Smooth muscle cell (in vitro differentiated cells): Measurements from ENCODE around the gene GRIN2A. TPM values are rescaled to one million over a fixed set of nuclear protein-coding genes. Genes with fewer than 3 reads are reported as not detected.

ENCODE experiments used
- DNase-seq: peaks from one replicate; lab custom pipeline; 2025; ENCODE audit not compliant: unreplicated experiment; lab: John Stamatoyannopoulos, UW
- H2AFZ ChIP-seq: fragments of 200-600 bp; sonication (generic); 2 replicates; pipeline ENCODE4 v1.6.0; 2016; ENCODE audit warnings: antibody characterized with exemption, low read depth, mild to moderate bottlenecking
- H3F3A ChIP-seq: fragments of 200-600 bp; sonication (generic); 2 replicates; pipeline ENCODE4 v1.6.0; 2017; ENCODE audit warnings: antibody characterized with exemption, low read depth
- H3K27ac ChIP-seq: fragments of 200-600 bp; sonication (generic); 2 replicates; pipeline ENCODE4 v1.5.1; 2016; ENCODE audit warnings: low read depth, mild to moderate bottlenecking
- H3K27me3 ChIP-seq: fragments of 200-600 bp; sonication (generic); 2 replicates; pipeline ENCODE4 v1.6.1; 2016; ENCODE audit warnings: low read depth, mild to moderate bottlenecking
- H3K36me3 ChIP-seq: fragments of 200-600 bp; sonication (generic); 2 replicates; pipeline ENCODE4 v1.5.1; 2016; ENCODE audit warnings: low read depth
- H3K4me1 ChIP-seq: fragments of 200-600 bp; sonication (generic); 2 replicates; pipeline ENCODE4 v1.5.1; 2016; ENCODE audit warnings: low read depth
- H3K4me2 ChIP-seq: fragments of 200-600 bp; sonication (generic); 2 replicates; pipeline ENCODE4 v1.6.0; 2016; ENCODE audit warnings: mild to moderate bottlenecking
- H3K4me3 ChIP-seq: fragments of 200-600 bp; sonication (generic); 2 replicates; pipeline ENCODE4 v1.5.1; 2016; ENCODE audit warnings: mild to moderate bottlenecking
- H3K79me2 ChIP-seq: fragments of 200-600 bp; sonication (generic); 2 replicates; pipeline ENCODE4 v1.6.0; 2016; ENCODE audit warnings: low read depth, mild to moderate bottlenecking
- H3K9ac ChIP-seq: fragments of 200-600 bp; sonication (generic); 2 replicates; pipeline ENCODE4 v1.6.0; 2016; ENCODE audit warnings: low read depth
- H3K9me3 ChIP-seq: fragments of 200-600 bp; sonication (generic); replicated peaks from 2 replicates; pipeline ENCODE4 v1.5.1; 2016; ENCODE audit warnings: low read depth
- H4K20me1 ChIP-seq: fragments of 200-600 bp; sonication (generic); 2 replicates; pipeline ENCODE4 v1.6.0; 2016; ENCODE audit warnings: low read depth
- WGBS: methylation state at CpG from one replicate; pipeline ENCODE4 v1.1.7; 2016; ENCODE audit warnings: low lambda C conversion rate; 5-methylcytosine and 5-hydroxymethylcytosine counted together
- polyA plus RNA-seq: library from polyadenylated mRNA; unstranded; fragments of >200 nt; fragmentation: Nextera tagmentation; extraction: Ambion mirVana; gene quantifications from 2 replicates; pipeline ENCODE4 v1.2.1, GENCODE V29; 2016
- total RNA-seq: library from RNA; depleted of rRNA; stranded (reverse); fragments of >200 nt; gene quantifications from 2 replicates; pipeline ENCODE4 v1.2.3, GENCODE V29; 2014
- TF ChIP-seq, protein P1 (sequence below): fragments of 200-600 bp; sonication (generic); IDR thresholded peaks from 2 replicates; pipeline ENCODE4 v1.5.1; 2017; ENCODE audit warnings: borderline replicate concordance, mild to moderate bottlenecking, antibody characterized with exemption; ENCODE audit not compliant: insufficient read depth, poor library complexity, severe bottlenecking

The GRIN2A gene
- total and polyA plus RNA-seq, 2 experiments from 2014 or later, result 0.02 to 0.13 TPM

- H3K4me2 ChIP-seq, result no peak overlapping the region
- no peak overlapping the region for H2AFZ ChIP-seq
- no peaks in the 10 kb centered on the region for H3K4me1 ChIP-seq
- H4K20me1 ChIP-seq, result no peaks in the 10 kb centered on the region
- no peak for DNase-seq
- H3K79me2 ChIP-seq, result no peaks in the 10 kb centered on the region
- no peaks in the 10 kb centered on the region for H3K9me3 ChIP-seq
- TF ChIP-seq, protein P1, sequence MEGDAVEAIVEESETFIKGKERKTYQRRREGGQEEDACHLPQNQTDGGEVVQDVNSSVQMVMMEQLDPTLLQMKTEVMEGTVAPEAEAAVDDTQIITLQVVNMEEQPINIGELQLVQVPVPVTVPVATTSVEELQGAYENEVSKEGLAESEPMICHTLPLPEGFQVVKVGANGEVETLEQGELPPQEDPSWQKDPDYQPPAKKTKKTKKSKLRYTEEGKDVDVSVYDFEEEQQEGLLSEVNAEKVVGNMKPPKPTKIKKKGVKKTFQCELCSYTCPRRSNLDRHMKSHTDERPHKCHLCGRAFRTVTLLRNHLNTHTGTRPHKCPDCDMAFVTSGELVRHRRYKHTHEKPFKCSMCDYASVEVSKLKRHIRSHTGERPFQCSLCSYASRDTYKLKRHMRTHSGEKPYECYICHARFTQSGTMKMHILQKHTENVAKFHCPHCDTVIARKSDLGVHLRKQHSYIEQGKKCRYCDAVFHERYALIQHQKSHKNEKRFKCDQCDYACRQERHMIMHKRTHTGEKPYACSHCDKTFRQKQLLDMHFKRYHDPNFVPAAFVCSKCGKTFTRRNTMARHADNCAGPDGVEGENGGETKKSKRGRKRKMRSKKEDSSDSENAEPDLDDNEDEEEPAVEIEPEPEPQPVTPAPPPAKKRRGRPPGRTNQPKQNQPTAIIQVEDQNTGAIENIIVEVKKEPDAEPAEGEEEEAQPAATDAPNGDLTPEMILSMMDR, result no peak
- no peak overlapping the region for H3K4me3 ChIP-seq
- no peak overlapping the region for H3K27ac ChIP-seq
- no peaks in the 10 kb centered on the region for H3F3A ChIP-seq
- no peaks in the 10 kb centered on the region for H3K27me3 ChIP-seq
- no peak overlapping the region for H3K9ac ChIP-seq
- no peaks in the 10 kb centered on the region for H3K36me3 ChIP-seq
Observed at GRCh38 chr16:10098991-10099390, 83.2 kb downstream of the GRIN2A start.

DNA sequence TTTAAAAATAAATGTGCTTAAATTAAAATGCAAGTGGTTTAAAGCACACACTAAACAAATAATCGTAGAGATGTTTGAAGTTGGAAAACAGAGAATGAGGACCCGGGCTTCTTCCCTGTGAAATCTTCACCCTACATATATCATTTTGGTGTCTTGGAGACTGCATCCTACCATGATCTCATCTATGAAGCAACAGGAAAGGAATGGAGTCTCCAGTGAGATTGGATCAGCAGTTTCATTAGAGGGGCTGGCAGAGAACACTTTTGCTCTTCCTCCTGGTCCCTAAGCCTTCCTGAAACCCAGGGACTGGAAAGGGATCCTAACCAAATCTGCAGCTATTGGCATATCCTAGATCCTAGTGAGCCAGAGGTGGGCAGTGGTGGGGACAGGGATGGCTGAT, 85.0 kb downstream of the GRIN2A start:
- Histone ChIP-seq H3K9ac (no peak overlapping the region), H3K4me2 (no peak overlapping the region), H3K27ac (no peak overlapping the region), H4K20me1 (no peaks in the 10 kb centered on the region), H3K9me3 (no peaks in the 10 kb centered on the region), H3K79me2 (no peaks in the 10 kb centered on the region), H3K27me3 (no peaks in the 10 kb centered on the region), H3K36me3 (no peaks in the 10 kb centered on the region), H3K4me3 (no peak overlapping the region), H3K4me1 (no peaks in the 10 kb centered on the region), H3F3A (no peaks in the 10 kb centered on the region), H2AFZ (no peak overlapping the region)
- WGBS, result 79% methylated on average over 2 of the region's 2 CpGs
- TF ChIP-seq, protein P1, result no peak
- no peak for DNase-seq

GRCh38 chr16:10093576-10093975, 88.7 kb downstream of the GRIN2A start:
- no peaks in the 10 kb centered on the region for H3K79me2 ChIP-seq
- H3K4me2 ChIP-seq, result no peak overlapping the region
- H3K9ac ChIP-seq, result no peak overlapping the region
- no peak overlapping the region for H2AFZ ChIP-seq
- no peaks in the 10 kb centered on the region for H3K9me3 ChIP-seq
- 82% methylated on average over 8 of the region's 8 CpGs for WGBS
- no peak overlapping the region for H3K27ac ChIP-seq
- H3K4me3 ChIP-seq, result no peak overlapping the region
- H3K4me1 ChIP-seq, result no peaks in the 10 kb centered on the region
- H3K27me3 ChIP-seq, result no peaks in the 10 kb centered on the region
- TF ChIP-seq, protein P1, result no peak
- H3K36me3 ChIP-seq, result no peaks in the 10 kb centered on the region
- H4K20me1 ChIP-seq, result no peaks in the 10 kb centered on the region
- no peaks in the 10 kb centered on the region for H3F3A ChIP-seq
- no peak for DNase-seq

DNA sequence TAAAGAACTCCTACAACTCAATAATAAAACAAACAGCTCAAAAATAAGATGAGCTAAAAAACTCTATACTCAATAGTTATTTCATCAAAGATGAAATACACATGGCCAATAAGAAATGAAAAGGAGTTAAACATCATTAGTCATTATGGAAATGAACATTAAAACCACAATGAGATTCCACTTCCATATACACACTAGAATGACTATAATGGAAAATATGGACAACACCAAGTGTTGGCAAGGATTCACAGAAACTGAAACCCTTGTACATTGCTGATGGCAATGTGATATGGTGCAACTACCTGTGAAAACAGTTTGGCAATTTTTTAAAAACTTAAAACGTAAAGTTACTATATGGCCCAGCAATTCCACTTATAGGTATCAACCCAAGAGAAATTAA, 91.4 kb downstream of the GRIN2A start:
- DNase-seq, result no peak
- TF ChIP-seq, protein P1, result no peak
- no peak overlapping the region for H3K9ac ChIP-seq
- H3K36me3 ChIP-seq, result no peaks in the 10 kb centered on the region
- no peaks in the 10 kb centered on the region for H3F3A ChIP-seq
- no peaks in the 10 kb centered on the region for H3K79me2 ChIP-seq
- no peak overlapping the region for H3K27ac ChIP-seq
- no peaks in the 10 kb centered on the region for H3K27me3 ChIP-seq
- no peak overlapping the region for H3K4me2 ChIP-seq
- H3K9me3 ChIP-seq, result no peaks in the 10 kb centered on the region
- H3K4me1 ChIP-seq, result no peaks in the 10 kb centered on the region
- no peak overlapping the region for H2AFZ ChIP-seq
- no peaks in the 10 kb centered on the region for H4K20me1 ChIP-seq
- H3K4me3 ChIP-seq, result no peak overlapping the region
- 88% methylated on average over 1 of the region's 1 CpG for WGBS
